MCF 10A (cell line): ENCODE measurements around the gene S1PR4. TPM values are rescaled to one million over a fixed set of nuclear protein-coding genes. Genes with fewer than 3 reads are reported as not detected.

Source experiments
- BruUV-seq: library from RNA; stranded (reverse); fragments of 400-500 nt; replicated peaks from 2 replicates; lab custom pipeline; 2021; lab: Mats Ljungman, UMichigan
- CTCF ChIA-PET: fragments of 300-600 bp; sonication (Branson Sonifier 250); formaldehyde crosslinking; extraction: SDS; loops from one replicate; lab custom pipeline; 2021; ENCODE audit warnings: antibody characterized with exemption, inconsistent platforms; lab: Yijun Ruan, JAX
- POLR2A ChIA-PET: fragments of 300-600, 350-650 bp; sonication (Branson Sonifier 250); formaldehyde crosslinking; extraction: SDS; loops from one replicate; lab custom pipeline; 2020; ENCODE audit warnings: antibody characterized with exemption, inconsistent platforms; lab: Yijun Ruan, JAX
- DNase-seq: peaks from one replicate; pipeline ENCODE4 v3.0.0-alpha.2; 2018; ENCODE audit not compliant: unreplicated experiment
- H3K27ac Mint-ChIP-seq: one replicate; pipeline ENCODE4 v1.8.0; 2022; ENCODE audit warnings: mild to moderate bottlenecking, low read depth, mixed read lengths; ENCODE audit not compliant: unreplicated experiment
- H3K27me3 Mint-ChIP-seq: one replicate; pipeline ENCODE4 v1.8.0; 2022; ENCODE audit warnings: mixed read lengths; ENCODE audit not compliant: insufficient read depth, unreplicated experiment
- H3K36me3 Mint-ChIP-seq: one replicate; pipeline ENCODE4 v1.8.0; 2022; ENCODE audit warnings: mild to moderate bottlenecking, moderate library complexity, mixed read lengths; ENCODE audit not compliant: insufficient read depth, unreplicated experiment
- H3K4me1 Mint-ChIP-seq: one replicate; pipeline ENCODE4 v1.8.0; 2022; ENCODE audit warnings: mixed read lengths; ENCODE audit not compliant: insufficient read depth, unreplicated experiment
- H3K4me3 Mint-ChIP-seq: one replicate; pipeline ENCODE4 v1.8.0; 2022; ENCODE audit warnings: mild to moderate bottlenecking, moderate library complexity, mixed read lengths; ENCODE audit not compliant: unreplicated experiment
- H3K9me3 Mint-ChIP-seq: one replicate; pipeline ENCODE4 v1.8.0; 2022; ENCODE audit warnings: mixed read lengths; ENCODE audit not compliant: unreplicated experiment
- intact Hi-C: fragments of 100-400 bp; cut with micrococcal nuclease; formaldehyde crosslinking; loops from 2 replicates; pipeline ENCODE4 v1.14.1; 2022
- total RNA-seq: library from RNA; stranded (reverse); gene quantifications from 2 replicates; pipeline ENCODE4 v1.2.3, GENCODE V29; 2022
- TF ChIP-seq, protein P1 (sequence below): fragments of 200-600 bp; IDR thresholded peaks from one replicate; pipeline ENCODE4 v1.8.0; 2022; ENCODE audit warnings: antibody characterized with exemption, mild to moderate bottlenecking; ENCODE audit not compliant: unreplicated experiment

The S1PR4 gene
- total RNA-seq, 1 experiment from 2014 or later = 0.44 TPM

DNA sequence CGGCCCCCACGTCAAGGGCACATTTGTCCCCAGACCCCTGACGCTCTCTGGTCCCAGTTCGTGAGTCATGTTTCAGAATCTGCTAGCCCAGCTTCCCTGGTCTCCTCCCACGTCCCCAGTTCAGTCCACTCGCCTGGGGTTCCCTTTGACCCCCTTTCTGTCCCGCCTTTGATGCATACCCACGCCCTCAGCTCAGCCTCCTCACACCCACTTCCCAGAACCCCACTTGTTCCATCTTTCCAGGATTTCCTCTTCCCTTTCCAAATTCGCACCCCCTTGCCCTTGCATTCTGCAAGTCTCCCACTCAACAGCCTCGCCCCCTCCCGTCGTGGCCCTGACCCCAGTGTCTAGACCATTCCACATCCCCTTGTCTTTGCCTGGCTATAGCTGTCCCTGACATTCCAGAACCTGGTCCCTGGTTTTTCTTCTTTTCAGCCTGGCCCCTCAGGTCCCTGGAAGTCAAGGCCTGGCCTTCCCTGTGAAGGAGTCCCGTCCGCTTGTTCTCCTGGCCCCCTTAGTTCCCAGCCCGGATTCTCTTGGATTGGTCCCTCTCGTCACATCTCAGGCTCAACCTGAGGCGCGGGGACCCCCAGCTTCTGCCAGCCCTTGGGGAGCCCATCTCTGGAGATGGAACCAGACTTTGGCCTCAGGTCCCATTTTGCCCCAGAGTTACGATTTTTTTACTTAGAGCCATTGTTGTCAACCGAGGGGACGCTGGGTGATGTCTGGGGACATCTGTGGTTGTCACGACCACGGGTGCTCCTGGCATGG lies 8.5 kb downstream of the S1PR4 start:
- H3K9me3 Mint-ChIP-seq = no peaks in the 10 kb centered on the region
- CTCF ChIA-PET = interaction anchor here (0.6 to 0.7 kb wide), 3 partner anchors 58 to 97 kb away, joined by 3 to 4 read pairs (median 4); no protein-coding TSS in a partner anchor
- BruUV-seq = no TSS peak

DNA sequence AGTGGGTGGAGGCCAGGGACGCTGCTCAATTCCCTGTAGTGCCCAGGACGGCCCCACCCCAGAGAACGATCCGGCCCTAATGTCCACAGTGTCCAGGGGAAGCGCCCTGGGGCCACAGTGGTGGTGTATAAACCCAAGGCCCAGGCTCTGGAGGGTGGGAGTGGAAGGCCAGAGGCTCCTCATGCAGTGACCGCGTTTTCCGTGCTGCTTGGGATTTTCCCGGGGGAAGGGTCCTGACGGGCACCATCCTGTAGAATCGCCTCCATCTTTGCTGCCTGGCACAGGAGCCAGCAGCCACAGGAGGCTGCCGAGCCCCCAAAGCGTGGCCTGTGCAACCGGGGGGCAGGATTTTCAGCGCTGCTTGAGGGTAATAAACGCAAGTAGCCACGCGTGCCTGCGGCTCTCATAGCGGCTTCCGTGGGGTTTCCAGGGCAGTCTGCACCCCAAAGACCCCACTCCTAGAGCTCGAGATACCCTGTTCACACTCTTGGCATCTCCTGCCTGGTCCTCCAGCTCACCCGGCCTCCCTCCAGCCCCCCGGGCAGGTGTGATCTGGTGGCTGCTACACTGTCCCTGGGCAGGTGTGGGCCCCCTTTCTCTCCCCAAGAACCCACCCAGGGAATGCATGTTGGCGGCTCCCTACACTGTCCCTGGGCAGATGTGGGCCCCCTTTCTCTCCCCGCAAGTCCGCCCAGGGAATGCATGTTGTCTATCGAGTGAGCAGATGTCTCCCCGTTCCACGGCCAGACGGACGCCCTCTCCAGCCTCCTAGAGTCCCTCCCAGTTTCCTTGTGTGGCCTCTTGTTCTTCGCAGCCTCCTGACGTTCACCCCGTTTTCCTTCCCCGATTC lies 9.3 kb downstream of the S1PR4 start:
- CTCF ChIA-PET = interaction anchor here (0.6 to 0.7 kb wide), 3 partner anchors 16 to 98 kb away, joined by 3 to 5 read pairs (median 4); no protein-coding TSS in a partner anchor
- BruUV-seq = no TSS peak

More for the DNA sequence above, 8.5 kb downstream of the S1PR4 start:
- H3K4me3 Mint-ChIP-seq = peak overlapping the region; percentile 93
- H3K27me3 Mint-ChIP-seq = no peaks in the 10 kb centered on the region
- H3K36me3 Mint-ChIP-seq = peaks cover 12% of the 10 kb centered on the region
- H3K4me1 Mint-ChIP-seq = peaks cover 24% of the 10 kb centered on the region
- POLR2A ChIA-PET = interaction anchor here (0.7 to 1.2 kb wide), 5 partner anchors 11 to 1062 kb away, joined by 3 to 4 read pairs (median 4); no protein-coding TSS in a partner anchor
- peak overlapping the region; percentile 97 for H3K27ac Mint-ChIP-seq
- intact Hi-C loops = no loop called here
- TF ChIP-seq, protein P1, sequence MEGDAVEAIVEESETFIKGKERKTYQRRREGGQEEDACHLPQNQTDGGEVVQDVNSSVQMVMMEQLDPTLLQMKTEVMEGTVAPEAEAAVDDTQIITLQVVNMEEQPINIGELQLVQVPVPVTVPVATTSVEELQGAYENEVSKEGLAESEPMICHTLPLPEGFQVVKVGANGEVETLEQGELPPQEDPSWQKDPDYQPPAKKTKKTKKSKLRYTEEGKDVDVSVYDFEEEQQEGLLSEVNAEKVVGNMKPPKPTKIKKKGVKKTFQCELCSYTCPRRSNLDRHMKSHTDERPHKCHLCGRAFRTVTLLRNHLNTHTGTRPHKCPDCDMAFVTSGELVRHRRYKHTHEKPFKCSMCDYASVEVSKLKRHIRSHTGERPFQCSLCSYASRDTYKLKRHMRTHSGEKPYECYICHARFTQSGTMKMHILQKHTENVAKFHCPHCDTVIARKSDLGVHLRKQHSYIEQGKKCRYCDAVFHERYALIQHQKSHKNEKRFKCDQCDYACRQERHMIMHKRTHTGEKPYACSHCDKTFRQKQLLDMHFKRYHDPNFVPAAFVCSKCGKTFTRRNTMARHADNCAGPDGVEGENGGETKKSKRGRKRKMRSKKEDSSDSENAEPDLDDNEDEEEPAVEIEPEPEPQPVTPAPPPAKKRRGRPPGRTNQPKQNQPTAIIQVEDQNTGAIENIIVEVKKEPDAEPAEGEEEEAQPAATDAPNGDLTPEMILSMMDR = no peak
- no peak for DNase-seq

DNA sequence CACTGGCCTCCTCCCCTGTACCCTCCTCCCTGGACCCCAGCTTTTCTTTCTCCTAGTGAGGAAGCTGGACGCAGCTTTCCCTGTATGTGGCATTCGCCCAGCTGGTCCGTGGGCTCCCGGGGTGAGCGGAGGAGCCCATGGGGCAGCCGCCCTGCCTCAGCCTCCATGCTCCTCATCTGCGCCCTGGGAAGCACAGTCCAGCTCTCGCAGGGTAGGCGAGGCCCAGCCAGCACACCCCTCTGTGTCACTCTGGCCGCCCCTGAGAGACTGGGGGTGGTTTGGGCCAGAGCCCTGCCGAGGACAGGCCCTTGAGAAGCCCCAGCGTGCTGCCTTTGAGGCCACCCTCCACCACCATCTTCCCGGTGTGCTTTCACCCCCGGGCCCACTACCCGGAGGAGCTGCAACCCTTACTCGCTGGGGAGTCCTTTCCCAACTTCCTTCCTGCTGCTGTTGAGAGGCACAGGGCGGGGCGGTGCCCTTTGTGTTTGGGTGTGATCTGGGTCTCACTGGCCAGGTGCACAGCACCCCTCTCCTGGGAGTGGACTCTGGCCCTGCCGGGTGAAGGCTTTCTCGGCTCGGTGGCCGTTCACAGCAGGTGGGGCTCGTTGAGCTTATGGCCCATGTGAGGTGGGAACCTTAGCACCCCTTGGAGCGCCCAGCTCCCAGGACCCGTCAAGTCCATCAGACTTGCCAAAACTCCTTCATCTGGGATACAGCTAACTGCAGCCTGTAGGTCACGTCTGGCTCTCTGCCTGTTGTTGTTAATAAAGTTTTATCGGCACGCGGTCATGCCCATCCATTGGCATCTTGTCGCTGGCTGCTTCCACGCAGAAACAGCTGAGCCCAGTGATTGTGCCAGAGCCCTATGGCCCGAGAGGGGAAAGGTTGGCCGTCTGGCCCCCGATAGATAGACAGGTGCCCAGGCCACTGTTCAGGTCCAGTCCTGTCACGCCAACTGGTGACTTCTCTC lies 10.3 kb downstream of the S1PR4 start:
- Mint-ChIP-seq H3K36me3 (peaks cover 18% of the 10 kb centered on the region), H3K27me3 (no peaks in the 10 kb centered on the region), H3K27ac (peak overlapping the region; percentile 76), H3K4me1 (peaks cover 28% of the 10 kb centered on the region), H3K9me3 (no peaks in the 10 kb centered on the region), H3K4me3 (peak overlapping the region; percentile 93)
- ChIA-PET POLR2A (interaction anchor here (0.6 kb wide), 1 partner anchor 12 kb away, joined by 3 read pairs; no protein-coding TSS in a partner anchor), CTCF (interaction anchor here (0.6 kb wide), 1 partner anchor 113 kb away, joined by 3 read pairs; no protein-coding TSS in a partner anchor)
- DNase-seq = no peak
- TF ChIP-seq, protein P1 = no peak
- BruUV-seq = no TSS peak
- intact Hi-C loops = no loop called here

More for the DNA sequence above, 9.3 kb downstream of the S1PR4 start:
- Mint-ChIP-seq H3K4me1 (peaks cover 24% of the 10 kb centered on the region), H3K4me3 (peak overlapping the region; percentile 93), H3K9me3 (no peaks in the 10 kb centered on the region), H3K36me3 (peaks cover 12% of the 10 kb centered on the region), H3K27ac (peak overlapping the region; percentile 97), H3K27me3 (no peaks in the 10 kb centered on the region)
- POLR2A ChIA-PET = interaction anchor here (0.6 kb wide), 1 partner anchor 11 kb away, joined by 3 read pairs; no protein-coding TSS in a partner anchor
- no peak for DNase-seq
- intact Hi-C loops = no loop called here
- TF ChIP-seq, protein P1 = no peak
